Sigmoid colon (tissue), 7 donors: ENCODE data around the gene FLNB. TPM values are rescaled to one million over a fixed set of nuclear protein-coding genes. Genes with fewer than 3 reads are reported as not detected.

Source experiments
- DNase-seq: peaks from one replicate; pipeline ENCODE4 v3.0.0-alpha.2; 2019
- H3K27ac ChIP-seq, 4 donors: fragments of 200-600 bp; sonication (generic); one replicate each; pipeline ENCODE4 v1.5.1; 2016 to 2019; ENCODE audit warnings: mild to moderate bottlenecking in 1 of 4
- H3K27me3 ChIP-seq, 3 donors: fragments of 200-600 bp; sonication (generic); one replicate each; pipeline ENCODE4 v1.5.1; 2019; ENCODE audit warnings: mild to moderate bottlenecking in 1 of 3
- H3K36me3 ChIP-seq, 4 donors: fragments of 200-600 bp; sonication (generic); one replicate each; pipeline ENCODE4 v1.5.1; 2016 to 2019
- H3K4me1 ChIP-seq, 4 donors: fragments of 200-600 bp; sonication (generic); one replicate each; pipeline ENCODE4 v1.5.1; 2017 to 2019
- H3K4me3 ChIP-seq, 4 donors: fragments of 200-600 bp; sonication (generic); one replicate each; pipeline ENCODE4 v1.5.1; 2017 to 2019; ENCODE audit warnings: mild to moderate bottlenecking in 2 of 4, moderate library complexity in 1 of 4
- H3K9me3 ChIP-seq, 4 donors: fragments of 200-600 bp in 3 of 4; sonication (generic) in 3 of 4; one replicate each; pipeline versions ENCODE4 v1.5.1 to v1.6.1; 2013 to 2019
- CTCF ChIP-seq, 4 experiments: fragments of 450-650 bp in 3 of 4; fragments of 200-600 bp in 1 of 4; IDR thresholded peaks; one replicate each; pipeline ENCODE4 v1.5.1; 2016 to 2019; ENCODE audit warnings: antibody characterized with exemption in 4 of 4, mild to moderate bottlenecking in 3 of 4, moderate library complexity in 2 of 4
- EP300 ChIP-seq, 4 donors: sonication (generic); formaldehyde crosslinking; IDR thresholded peaks; one replicate each; pipeline ENCODE4 v1.6.1; 2017; ENCODE audit warnings: antibody characterized with exemption in 4 of 4
- POLR2A ChIP-seq, 2 donors: fragments of 450-650 bp; IDR thresholded peaks; one replicate each; pipeline ENCODE4 v1.6.1; 2016; ENCODE audit warnings: antibody characterized with exemption in 2 of 2, mild to moderate bottlenecking in 2 of 2, moderate library complexity in 2 of 2
- POLR2AphosphoS5 ChIP-seq, 4 donors: sonication (generic); formaldehyde crosslinking; IDR thresholded peaks; one replicate each; pipeline ENCODE4 v1.6.1; 2017; ENCODE audit warnings: antibody characterized with exemption in 4 of 4
- WGBS, 2 donors: extraction: QIAGEN DNeasy Blood & Tissue Kit; methylation state at CpG; one replicate each; pipeline ENCODE4 v1.1.7; 2013; 5-methylcytosine and 5-hydroxymethylcytosine counted together
- intact Hi-C: fragments of 100-400 bp; cut with DNase I; formaldehyde crosslinking; loops from one replicate; pipeline ENCODE4 v1.15.1; 2023
- polyA plus RNA-seq, 3 donors: library from polyadenylated mRNA; stranded (reverse); fragments of 200-250 nt; gene quantifications; one replicate each; pipeline ENCODE4 v1.2.3, GENCODE V29; 2013
- total RNA-seq, 4 donors: library from RNA; depleted of rRNA; stranded (reverse); fragments of >200 nt; gene quantifications; one replicate each; pipeline ENCODE4 v1.1.0, GENCODE V29; 2016
- donor health status: healthy with polysubstance abuse.
- donor health status: Bipolar disorder and iron deficiency.
- donor health status: healthy.

The FLNB gene
- total and polyA plus RNA-seq, 7 donors, result 51.7 to 277 (median 109) TPM

GRCh38 chr3:58158442-58159153 is 150.4 kb downstream of the FLNB start:
- Histone ChIP-seq H3K9me3 (no peaks in the 10 kb centered on the region), H3K4me3 (no peak overlapping the region), H3K36me3 (peaks cover 6 to 76% (median 29%) of the 10 kb centered on the region in 4 donors), H3K27me3 (no peaks in the 10 kb centered on the region), H3K27ac (peak overlapping the region in 3 of 4 donors; percentile 72 to 92 (median 88)), H3K4me1 (peaks cover 0 to 57% (median 42%) of the 10 kb centered on the region in 4 donors)
- 91 to 94% methylated on average over 7 of the region's 7 CpGs for WGBS, 2 donors
- intact Hi-C loops, result no loop called here
- DNase-seq, result no peak
- no peak for TF ChIP-seq POLR2A (IDR thresholded peaks at IDR 0.05)
- TF ChIP-seq POLR2AphosphoS5 (IDR thresholded peaks at IDR 0.05), result peak; percentile 17 to 38 (median 26)

DNA sequence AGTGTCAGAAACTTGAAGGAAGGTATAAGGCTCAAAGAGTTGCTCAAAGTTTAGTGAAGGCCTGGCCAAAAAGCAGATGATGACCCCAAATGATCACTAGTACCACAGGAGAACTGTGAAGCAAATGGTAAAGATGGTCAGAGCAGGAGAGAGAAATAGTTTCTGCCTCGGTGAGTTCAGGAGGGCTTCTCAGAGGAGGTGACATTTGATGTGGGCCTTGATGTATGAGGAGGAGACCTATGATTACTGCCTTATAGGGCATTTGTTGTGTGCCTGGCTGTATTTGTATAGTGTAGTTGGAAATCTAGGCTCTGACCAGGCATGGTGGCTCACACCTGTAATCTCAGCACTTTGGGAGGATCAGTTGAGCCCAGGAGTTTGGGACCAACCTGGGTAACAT is 152.2 kb downstream of the FLNB start:
- peak overlapping the region; percentile 65 to 92 (median 82) for H3K27ac ChIP-seq
- no peak for DNase-seq
- peaks cover 0 to 75% (median 60%) of the 10 kb centered on the region in 4 donors for H3K4me1 ChIP-seq
- H3K4me3 ChIP-seq, result no peak overlapping the region
- H3K27me3 ChIP-seq, result no peaks in the 10 kb centered on the region
- TF ChIP-seq EP300 (IDR thresholded peaks at IDR 0.05) (no peak), POLR2AphosphoS5 (IDR thresholded peaks at IDR 0.05) (no peak), CTCF (IDR thresholded peaks at IDR 0.05) (no peak), POLR2A (IDR thresholded peaks at IDR 0.05) (no peak)
- WGBS, 2 donors, result 96 to 98% methylated on average over 1 of the region's 1 CpG
- intact Hi-C loops, result loop anchor here (5.0 to 10.0 kb wide), 2 partner anchors 103 to 276 kb away; no protein-coding TSS in a partner anchor
- H3K36me3 ChIP-seq, result peaks cover 6 to 59% (median 16%) of the 10 kb centered on the region in 4 donors
- H3K9me3 ChIP-seq, result no peaks in the 10 kb centered on the region

DNA sequence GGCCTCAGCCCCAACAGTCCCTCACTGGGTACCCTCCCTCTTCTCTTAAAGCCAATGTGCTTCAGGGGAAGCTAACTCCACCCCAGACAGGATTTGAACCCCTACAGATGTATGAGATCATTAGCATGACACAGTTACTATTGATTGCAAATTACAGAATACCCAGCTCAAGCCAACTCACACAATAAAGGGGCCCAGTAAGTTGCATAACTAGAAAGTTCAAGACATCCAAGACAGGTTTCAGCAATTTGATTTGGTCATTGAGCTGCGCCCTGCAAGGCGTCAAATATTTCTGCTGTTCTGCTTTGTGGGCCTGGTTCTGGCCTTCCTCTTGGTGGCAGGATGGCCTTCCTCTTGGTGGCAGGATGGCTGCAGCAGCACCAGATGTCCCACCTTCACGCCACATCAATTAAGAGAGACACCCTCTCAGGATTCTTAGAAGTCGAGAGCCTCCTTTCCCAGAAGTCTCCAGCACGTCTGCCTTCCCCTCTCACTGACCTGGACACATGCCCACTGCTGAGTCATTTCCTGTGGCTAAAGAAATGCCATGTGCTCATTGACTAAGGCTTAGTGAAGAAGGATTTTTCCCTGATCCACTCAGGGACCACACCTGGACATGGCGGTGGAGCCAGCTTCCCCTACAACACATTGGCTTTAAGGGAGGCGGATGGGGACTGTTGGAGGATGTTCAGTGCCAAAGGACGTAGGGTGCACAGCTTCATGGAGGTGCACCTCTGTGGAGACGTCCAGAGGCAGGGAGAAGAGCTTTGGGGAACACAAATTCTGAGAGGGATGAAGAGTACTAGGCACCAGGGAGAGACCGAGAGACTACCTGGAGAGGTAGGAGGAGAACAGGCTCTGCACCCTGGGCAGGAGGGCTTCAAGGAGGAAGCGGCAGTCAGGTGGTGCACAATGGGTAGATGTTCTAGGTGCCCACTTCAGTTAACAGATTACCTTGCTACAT is 153.5 kb downstream of the FLNB start:
- Histone ChIP-seq H3K4me1 (peaks cover 0 to 83% (median 71%) of the 10 kb centered on the region in 4 donors), H3K36me3 (peaks cover 0 to 45% (median 9%) of the 10 kb centered on the region in 4 donors), H3K27me3 (no peaks in the 10 kb centered on the region), H3K4me3 (no peak overlapping the region), H3K9me3 (no peaks in the 10 kb centered on the region), H3K27ac (peak overlapping the region; percentile 65 to 92 (median 82))
- peak; percentile 91 for DNase-seq
- intact Hi-C loops, result loop anchor here (5.0 to 10.0 kb wide), 2 partner anchors 104 to 277 kb away; no protein-coding TSS in a partner anchor
- TF ChIP-seq EP300 (IDR thresholded peaks at IDR 0.05) (no peak), POLR2AphosphoS5 (IDR thresholded peaks at IDR 0.05) (peak in 3 of 4 donors; percentile 35 to 71 (median 65))
- 76 to 77% methylated on average over 11 of the region's 11 CpGs for WGBS, 2 donors

DNA sequence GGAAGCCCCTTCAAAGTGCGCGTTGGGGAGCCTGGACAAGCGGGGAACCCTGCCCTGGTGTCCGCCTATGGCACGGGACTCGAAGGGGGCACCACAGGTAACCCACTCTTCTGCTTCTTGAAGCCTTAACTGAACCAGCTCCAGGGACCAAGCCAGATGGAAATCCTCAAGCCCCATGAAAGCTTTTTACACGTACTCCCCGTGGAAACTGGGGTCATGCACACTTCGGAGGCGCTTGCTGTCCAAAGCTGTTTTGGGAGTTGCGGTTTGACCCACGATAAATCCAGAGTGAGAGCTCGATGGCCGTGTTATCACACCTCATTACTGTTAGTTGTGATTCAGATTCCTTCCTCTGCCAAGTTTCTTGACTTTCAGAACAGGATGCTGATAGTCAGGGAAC is 155.0 kb downstream of the FLNB start:
- TF ChIP-seq EP300 (IDR thresholded peaks at IDR 0.05), result no peak
- TF ChIP-seq POLR2AphosphoS5 (IDR thresholded peaks at IDR 0.05), result no peak
- no peak for TF ChIP-seq POLR2A (IDR thresholded peaks at IDR 0.05)
- no peak for TF ChIP-seq CTCF (IDR thresholded peaks at IDR 0.05)
- Histone ChIP-seq H3K27me3 (no peaks in the 10 kb centered on the region), H3K27ac (peak overlapping the region; percentile 65 to 92 (median 82)), H3K4me3 (no peak overlapping the region), H3K9me3 (no peaks in the 10 kb centered on the region), H3K36me3 (peaks cover 0 to 37% (median 8%) of the 10 kb centered on the region in 4 donors), H3K4me1 (peaks cover 0 to 83% (median 71%) of the 10 kb centered on the region in 4 donors)
- intact Hi-C loops, result loop anchor here (5.0 to 10.0 kb wide), 2 partner anchors 106 to 278 kb away; no protein-coding TSS in a partner anchor
- DNase-seq, result no peak
- WGBS, 2 donors, result 91% methylated on average over 14 of the region's 14 CpGs

GRCh38 chr3:58164199-58164879 is 156.1 kb downstream of the FLNB start:
- Histone ChIP-seq H3K27me3 (no peaks in the 10 kb centered on the region), H3K9me3 (no peaks in the 10 kb centered on the region), H3K27ac (peak overlapping the region; percentile 65 to 92 (median 82)), H3K36me3 (peaks cover 0 to 43% (median 9%) of the 10 kb centered on the region in 4 donors), H3K4me1 (peaks cover 0 to 74% (median 64%) of the 10 kb centered on the region in 4 donors), H3K4me3 (no peak overlapping the region)
- TF ChIP-seq POLR2AphosphoS5 (IDR thresholded peaks at IDR 0.05) (no peak), POLR2A (IDR thresholded peaks at IDR 0.05) (no peak), CTCF (IDR thresholded peaks at IDR 0.05) (no peak), EP300 (IDR thresholded peaks at IDR 0.05) (no peak)
- intact Hi-C loops, result loop anchor here (2.0 to 10.0 kb wide), 4 partner anchors 32 to 280 kb away; partner anchors contain the start of gene FLNB
- WGBS, 2 donors, result 56 to 75% methylated on average over 12 of the region's 12 CpGs
- DNase-seq, result peak; percentile 80
